AG04450 (cell line): ENCODE data around the gene DDOST. TPM values are rescaled to one million over a fixed set of nuclear protein-coding genes. Genes with fewer than 3 reads are reported as not detected.
A peak's percentile ranks its signal among the peaks of the same experiment; 100 is the strongest.

Experiments used
- CTCF ChIA-PET: fragments of 300-600, 350-600 bp; formaldehyde crosslinking; extraction: SDS; loops from one replicate; lab custom pipeline; 2022; ENCODE audit warnings: antibody characterized with exemption, inconsistent platforms; lab: Charles Lee
- POLR2A ChIA-PET: fragments of 350-600 bp; formaldehyde crosslinking; extraction: SDS; loops from one replicate; lab custom pipeline; 2021; ENCODE audit warnings: antibody characterized with exemption, inconsistent platforms; lab: Yijun Ruan, JAX
- DNase-seq: peaks from one replicate; pipeline ENCODE4 v3.0.0-alpha.2; 2011; ENCODE audit warnings: low read depth, low spot score
- H3K27ac ChIP-seq: one replicate; pipeline ENCODE4 v1.5.1; 2012; ENCODE audit warnings: low read depth, low read length, control low read depth
- H3K27me3 ChIP-seq: one replicate; pipeline ENCODE4 v1.6.0; 2012; ENCODE audit warnings: low read length; ENCODE audit not compliant: control insufficient read depth, insufficient read depth
- H3K4me3 ChIP-seq: 2 replicates; pipeline ENCODE4 v1.5.1; 2011; ENCODE audit warnings: mild to moderate bottlenecking, low read depth, low read length, control low read depth
- H3K9me3 ChIP-seq: 2 replicates; pipeline ENCODE4 v1.5.1; 2012; ENCODE audit warnings: low read length; ENCODE audit not compliant: control insufficient read depth, insufficient read depth
- polyA plus RNA-seq: library from polyadenylated mRNA; depleted of rRNA; stranded (reverse); fragments of >200 nt; gene quantifications from 2 replicates; pipeline ENCODE4 v1.2.3, GENCODE V29; 2011
- TF ChIP-seq, protein P1 (sequence below): IDR thresholded peaks from 2 replicates; pipeline ENCODE4 v1.5.1; 2011; ENCODE audit warnings: low read depth, low read length, control low read depth, inconsistent platforms

DDOST gene
- polyA plus RNA-seq, 1 experiment: 494 TPM

DNA sequence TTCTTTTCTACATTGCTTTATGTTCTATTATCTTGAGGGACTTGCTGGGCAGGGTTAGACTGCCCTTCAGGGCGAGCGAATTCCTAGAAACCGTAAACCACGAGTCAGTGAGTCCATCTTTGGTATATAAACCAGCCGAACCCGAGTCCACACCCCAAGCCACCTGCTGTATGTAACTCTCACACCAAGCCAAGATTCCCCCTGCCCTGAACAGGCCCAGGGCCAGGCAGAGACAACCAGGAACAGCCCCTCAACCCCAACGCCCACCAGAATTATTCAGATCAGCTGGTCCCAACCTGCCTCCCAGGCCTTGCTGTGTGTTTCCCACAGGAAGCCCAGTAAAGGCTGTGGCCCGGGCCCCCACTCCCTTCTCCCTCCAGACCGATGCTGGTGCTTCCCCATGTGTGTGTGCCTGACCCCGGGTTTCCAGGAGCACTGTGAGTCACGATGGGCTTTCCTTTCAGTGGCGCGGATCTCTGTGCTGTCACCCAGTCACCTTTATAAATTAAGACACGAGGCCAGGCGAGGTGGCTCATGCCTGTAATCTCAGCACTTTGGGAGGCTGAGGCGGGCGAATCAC is 39.6 kb upstream of the DDOST start:
- DNase-seq: no peak
- ChIA-PET CTCF (interaction anchor here (0.6 to 1.4 kb wide), 3 partner anchors 10 to 495 kb away, joined by 3 to 4 read pairs (median 3); no protein-coding TSS in a partner anchor), POLR2A (no interaction called here)
- Histone ChIP-seq H3K4me3 (no peak overlapping the region), H3K9me3 (peaks cover 4% of the 10 kb centered on the region; the same call in 1 of the 2 replicates), H3K27ac (no peak overlapping the region), H3K27me3 (no peaks in the 10 kb centered on the region)
- TF ChIP-seq, protein P1, sequence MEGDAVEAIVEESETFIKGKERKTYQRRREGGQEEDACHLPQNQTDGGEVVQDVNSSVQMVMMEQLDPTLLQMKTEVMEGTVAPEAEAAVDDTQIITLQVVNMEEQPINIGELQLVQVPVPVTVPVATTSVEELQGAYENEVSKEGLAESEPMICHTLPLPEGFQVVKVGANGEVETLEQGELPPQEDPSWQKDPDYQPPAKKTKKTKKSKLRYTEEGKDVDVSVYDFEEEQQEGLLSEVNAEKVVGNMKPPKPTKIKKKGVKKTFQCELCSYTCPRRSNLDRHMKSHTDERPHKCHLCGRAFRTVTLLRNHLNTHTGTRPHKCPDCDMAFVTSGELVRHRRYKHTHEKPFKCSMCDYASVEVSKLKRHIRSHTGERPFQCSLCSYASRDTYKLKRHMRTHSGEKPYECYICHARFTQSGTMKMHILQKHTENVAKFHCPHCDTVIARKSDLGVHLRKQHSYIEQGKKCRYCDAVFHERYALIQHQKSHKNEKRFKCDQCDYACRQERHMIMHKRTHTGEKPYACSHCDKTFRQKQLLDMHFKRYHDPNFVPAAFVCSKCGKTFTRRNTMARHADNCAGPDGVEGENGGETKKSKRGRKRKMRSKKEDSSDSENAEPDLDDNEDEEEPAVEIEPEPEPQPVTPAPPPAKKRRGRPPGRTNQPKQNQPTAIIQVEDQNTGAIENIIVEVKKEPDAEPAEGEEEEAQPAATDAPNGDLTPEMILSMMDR: no peak

DNA sequence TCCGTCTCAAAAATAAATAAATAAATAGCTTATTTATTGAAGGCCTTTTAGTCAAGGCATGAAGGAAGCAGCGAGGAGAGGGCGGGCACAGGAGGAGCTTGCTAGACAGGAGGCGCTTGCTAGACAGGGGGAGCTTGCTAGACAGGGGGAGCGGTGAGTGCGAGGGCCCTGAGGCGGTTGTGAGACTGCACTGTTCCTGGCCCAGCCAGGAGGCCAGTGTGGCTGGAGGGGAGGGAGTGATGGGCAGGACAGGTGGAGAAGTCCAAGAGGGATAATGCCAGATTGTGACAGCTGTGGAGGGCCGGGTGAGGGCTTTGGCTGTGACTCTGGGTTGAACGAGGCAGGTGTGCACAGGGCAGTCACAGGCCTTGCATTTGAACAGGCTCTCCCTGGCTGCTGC is 38.4 kb upstream of the DDOST start:
- ChIA-PET CTCF (interaction anchor here (1.2 to 5.2 kb wide), 2 partner anchors 11 to 496 kb away, joined by 3 to 94 read pairs; no protein-coding TSS in a partner anchor), POLR2A (no interaction called here)
- peaks cover 4% of the 10 kb centered on the region; the same call in 1 of the 2 replicates for H3K9me3 ChIP-seq
- TF ChIP-seq, protein P1: no peak
- H3K27me3 ChIP-seq: no peaks in the 10 kb centered on the region
- DNase-seq: no peak
- no peak overlapping the region for H3K4me3 ChIP-seq
- no peak overlapping the region for H3K27ac ChIP-seq

DNA sequence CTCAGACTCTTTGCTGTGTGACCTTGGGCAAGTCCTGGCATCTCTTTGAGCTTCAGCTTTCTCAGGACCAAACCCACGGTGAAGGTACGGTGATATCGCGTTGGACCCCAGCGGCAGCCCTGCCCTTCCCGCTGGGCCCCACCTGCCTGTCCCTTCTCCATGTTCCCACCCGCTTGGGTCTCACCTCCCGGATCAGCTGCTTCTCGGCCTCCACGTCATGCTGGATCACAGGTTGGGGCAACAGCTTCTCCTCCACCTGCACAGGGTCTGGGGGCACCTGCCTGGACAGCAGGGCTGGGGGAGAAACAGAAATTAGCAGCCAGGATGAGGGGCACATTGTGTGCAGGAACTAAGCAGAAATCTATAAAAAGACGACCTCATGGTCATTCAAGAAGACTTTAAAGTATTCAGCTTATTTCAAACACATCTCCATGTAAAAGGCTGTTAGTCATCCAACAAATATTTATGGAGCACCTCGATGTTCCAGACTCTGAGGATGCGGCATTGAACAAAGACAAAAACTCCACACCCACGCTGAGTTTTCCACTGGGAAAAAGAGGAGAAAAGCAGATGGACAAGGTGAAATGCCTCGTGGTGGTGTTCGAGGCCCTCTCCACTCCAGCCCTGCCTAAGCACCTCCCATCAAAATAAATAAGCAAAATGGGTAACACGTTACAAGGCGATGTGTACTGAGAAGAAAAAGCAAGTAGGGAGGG is 37.2 kb upstream of the DDOST start:
- CTCF ChIA-PET: interaction anchor here (0.5 to 5.2 kb wide), 7 partner anchors 90 to 531 kb away, joined by 3 to 94 read pairs (median 5); no protein-coding TSS in a partner anchor
- TF ChIP-seq, protein P1: no peak

DNA sequence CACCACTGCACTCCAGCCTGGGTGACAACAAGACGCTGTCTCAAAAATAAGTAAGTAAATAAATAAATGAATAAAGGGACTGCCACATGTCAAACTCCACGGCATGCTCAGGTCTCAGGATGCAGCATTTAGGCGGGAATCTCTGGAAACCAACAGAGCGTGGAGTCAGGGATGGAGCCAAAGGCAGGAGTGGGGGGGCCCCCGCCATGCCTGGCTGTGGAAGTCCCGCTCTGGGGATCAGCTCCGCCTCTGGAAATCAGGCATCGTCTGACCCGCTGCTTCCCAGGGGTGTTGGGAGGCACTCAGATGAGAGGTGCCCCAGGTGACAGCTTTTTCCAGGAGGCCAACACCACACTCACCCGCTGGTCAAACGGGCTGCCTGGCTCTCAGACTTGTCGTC is 36.4 kb upstream of the DDOST start:
- ChIA-PET CTCF (interaction anchor here (0.8 to 5.2 kb wide), 26 partner anchors 13 to 616 kb away, joined by 3 to 94 read pairs (median 4); partner anchors contain the start of gene KIF17), POLR2A (interaction anchor here (0.8 to 1.5 kb wide), 5 partner anchors 30 to 128 kb away, joined by 3 to 9 read pairs (median 4); partner anchors contain the start of genes DDOST and SH2D5)
- H3K9me3 ChIP-seq: peaks cover 4% of the 10 kb centered on the region; the same call in 1 of the 2 replicates
- H3K4me3 ChIP-seq: peak overlapping the region; percentile 65; the same call in 1 of the 2 replicates
- TF ChIP-seq, protein P1: no peak
- no peak for DNase-seq
- peak overlapping the region; percentile 99 for H3K27ac ChIP-seq
- no peaks in the 10 kb centered on the region for H3K27me3 ChIP-seq

More for the DNA sequence above, 37.2 kb upstream of the DDOST start:
- H3K27ac ChIP-seq: peak overlapping the region; percentile 99
- H3K9me3 ChIP-seq: peaks cover 4% of the 10 kb centered on the region; the same call in 1 of the 2 replicates
- no peaks in the 10 kb centered on the region for H3K27me3 ChIP-seq
- POLR2A ChIA-PET: interaction anchor here (1.5 kb wide), 1 partner anchor 90 kb away, joined by 3 read pairs; no protein-coding TSS in a partner anchor
- DNase-seq: peak; percentile 61
- no peak overlapping the region for H3K4me3 ChIP-seq
